ENCODE measurements around the gene TULP4. TPM values are rescaled to one million over a fixed set of nuclear protein-coding genes. Genes with fewer than 3 reads are reported as not detected.
"Not testable (repeated sequence)": the region's sequence is repeated elsewhere in the genome, so short reads cannot be mapped to it uniquely, and the experiment has no call there.

TULP4 gene
- total RNA-seq, 1 experiment from 2014 or later, result 105 TPM

DNA sequence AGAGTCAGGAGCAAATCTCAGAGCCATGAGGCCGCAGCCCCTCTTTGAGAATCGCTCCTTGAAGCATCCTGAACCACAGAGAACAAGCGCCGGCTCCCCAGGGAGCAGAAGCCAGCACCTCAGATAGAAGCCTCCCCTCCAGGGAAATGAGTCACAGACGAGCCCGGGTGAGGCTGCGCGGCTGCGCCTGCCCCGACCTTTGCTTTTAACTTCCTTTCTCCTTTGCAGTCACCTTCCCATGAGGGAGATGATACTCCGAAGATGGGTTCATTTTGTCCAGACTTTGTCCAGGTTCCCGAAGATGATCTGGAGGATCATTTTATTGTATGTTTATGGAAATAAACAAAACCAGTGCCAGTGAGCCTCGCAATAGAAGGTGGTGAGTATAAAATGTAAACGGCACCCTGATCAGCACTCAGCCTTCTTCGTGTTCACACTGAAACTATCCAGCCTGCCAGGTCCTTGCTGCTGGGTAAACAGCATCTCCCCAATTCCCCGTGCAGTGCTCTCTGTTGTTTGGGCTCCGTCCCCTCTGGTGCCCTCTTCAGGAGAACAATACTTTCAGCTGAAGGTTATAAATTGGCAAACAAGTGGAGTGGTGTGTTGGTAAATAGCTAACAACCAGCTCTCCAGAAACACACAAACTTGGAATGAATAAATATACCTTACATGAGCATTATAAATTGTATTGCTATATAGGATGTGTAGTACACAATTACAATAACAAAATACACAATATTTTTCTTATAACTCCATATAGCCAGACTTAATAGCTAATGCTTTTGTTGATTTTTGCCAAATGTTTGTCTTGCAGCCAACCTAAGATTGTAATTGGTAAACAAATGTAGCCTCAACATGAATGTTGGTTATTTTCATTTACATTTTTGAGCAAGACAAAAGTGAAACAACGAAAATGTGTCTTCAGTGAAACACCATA lies 206.2 kb downstream of the TULP4 start:
- H3K4me1 Mint-ChIP-seq (ENCODE audit: low read depth, unreplicated experiment), result peaks cover 9% of the 10 kb centered on the region
- H3K36me3 Mint-ChIP-seq (ENCODE audit: insufficient read depth, unreplicated experiment), result no peaks in the 10 kb centered on the region
- intact Hi-C loops (cut with micrococcal nuclease; ENCODE audit: unreplicated experiment), result loop anchor here (2.0 kb wide), 1 partner anchor 298 kb away; no protein-coding TSS in a partner anchor
- peak overlapping the region; percentile 69 for H3K4me3 Mint-ChIP-seq (ENCODE audit: low read depth, unreplicated experiment)
- CTCF ChIA-PET, result interaction anchor here (0.6 to 1.8 kb wide), 7 partner anchors 18 to 831 kb away, joined by 3 to 13 read pairs (median 5); no protein-coding TSS in a partner anchor
- H3K9me3 Mint-ChIP-seq (ENCODE audit: low read depth, unreplicated experiment), result no peaks in the 10 kb centered on the region
- peak overlapping the region; percentile 56 for H3K27ac Mint-ChIP-seq (ENCODE audit: unreplicated experiment)
- no peaks in the 10 kb centered on the region for H3K27me3 Mint-ChIP-seq (ENCODE audit: unreplicated experiment)
- TF ChIP-seq CTCF (IDR thresholded peaks at IDR 0.05; ENCODE audit: unreplicated experiment), result peak; percentile 45
- BruUV-seq (replicated peaks), result no TSS peak
- DNase-seq, result peak; percentile 63

DNA sequence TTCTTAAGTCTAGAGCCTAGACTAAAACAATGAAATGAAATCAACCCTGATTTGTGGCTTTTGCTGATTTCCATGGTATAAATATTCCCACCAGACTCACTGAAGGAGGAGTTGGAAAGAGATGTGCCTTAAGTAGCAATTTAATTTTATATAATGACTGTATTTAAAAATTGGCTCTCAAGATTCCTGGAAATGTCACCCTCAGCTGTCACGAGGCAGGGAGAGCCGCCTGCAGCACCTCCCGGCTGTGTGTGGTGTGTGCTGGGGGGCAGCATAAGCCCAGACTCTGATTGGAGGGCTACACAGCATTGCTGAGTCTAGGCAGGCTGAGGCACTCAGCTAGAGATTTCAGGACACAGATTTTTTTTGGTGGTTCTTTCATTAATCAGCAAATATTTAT lies 207.0 kb downstream of the TULP4 start:
- intact Hi-C loops (cut with micrococcal nuclease; ENCODE audit: unreplicated experiment), result loop anchor here (2.0 kb wide), 1 partner anchor 298 kb away; no protein-coding TSS in a partner anchor
- peaks cover 5% of the 10 kb centered on the region for H3K9me3 Mint-ChIP-seq (ENCODE audit: low read depth, unreplicated experiment)
- H3K4me3 Mint-ChIP-seq (ENCODE audit: low read depth, unreplicated experiment), result no peak overlapping the region
- CTCF ChIA-PET, result interaction anchor here (0.5 to 1.8 kb wide), 4 partner anchors 17 to 305 kb away, joined by 5 to 13 read pairs (median 8); no protein-coding TSS in a partner anchor
- H3K27me3 Mint-ChIP-seq (ENCODE audit: unreplicated experiment), result no peaks in the 10 kb centered on the region
- DNase-seq, result no peak
- peaks cover 9% of the 10 kb centered on the region for H3K4me1 Mint-ChIP-seq (ENCODE audit: low read depth, unreplicated experiment)
- no peaks in the 10 kb centered on the region for H3K36me3 Mint-ChIP-seq (ENCODE audit: insufficient read depth, unreplicated experiment)
- no peak for TF ChIP-seq CTCF (IDR thresholded peaks at IDR 0.05; ENCODE audit: unreplicated experiment)
- no peak overlapping the region for H3K27ac Mint-ChIP-seq (ENCODE audit: unreplicated experiment)
- no TSS peak for BruUV-seq (replicated peaks)

DNA sequence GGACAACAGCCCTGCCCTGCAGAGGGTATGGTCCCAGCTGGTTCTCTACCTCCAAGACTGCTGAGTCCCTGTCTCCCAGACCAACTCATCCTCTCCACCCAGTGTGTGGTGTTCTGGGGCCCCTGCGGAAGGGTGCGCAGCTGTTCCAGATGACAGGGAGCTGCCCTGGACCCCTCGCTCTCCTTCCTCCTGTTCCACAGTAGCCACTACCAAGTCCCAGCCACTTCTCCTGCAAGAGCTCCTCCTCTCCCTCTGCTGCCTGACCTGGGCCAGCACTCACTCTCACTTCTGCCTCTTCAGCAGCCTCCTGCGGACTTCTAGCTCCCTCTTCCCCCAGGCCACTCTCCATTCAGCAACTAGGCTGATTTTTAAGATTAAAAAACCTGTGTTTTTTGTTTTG lies 207.5 kb downstream of the TULP4 start:
- H3K27me3 Mint-ChIP-seq (ENCODE audit: unreplicated experiment), result no peaks in the 10 kb centered on the region
- intact Hi-C loops (cut with micrococcal nuclease; ENCODE audit: unreplicated experiment), result loop anchor here (2.0 kb wide), 1 partner anchor 299 kb away; no protein-coding TSS in a partner anchor
- BruUV-seq (replicated peaks), result no TSS peak
- no peak overlapping the region for H3K27ac Mint-ChIP-seq (ENCODE audit: unreplicated experiment)
- no peak overlapping the region for H3K4me3 Mint-ChIP-seq (ENCODE audit: low read depth, unreplicated experiment)
- CTCF ChIA-PET, result interaction anchor here (0.5 to 1.8 kb wide), 2 partner anchors 282 to 299 kb away, joined by 5 to 9 read pairs; no protein-coding TSS in a partner anchor
- no peaks in the 10 kb centered on the region for H3K36me3 Mint-ChIP-seq (ENCODE audit: insufficient read depth, unreplicated experiment)
- DNase-seq, result no peak
- H3K9me3 Mint-ChIP-seq (ENCODE audit: low read depth, unreplicated experiment), result peaks cover 5% of the 10 kb centered on the region
- peaks cover 9% of the 10 kb centered on the region for H3K4me1 Mint-ChIP-seq (ENCODE audit: low read depth, unreplicated experiment)
- no peak for TF ChIP-seq CTCF (IDR thresholded peaks at IDR 0.05; ENCODE audit: unreplicated experiment)

GRCh38 chr6:158520975-158521374 lies 208.7 kb downstream of the TULP4 start:
- H3K4me1 Mint-ChIP-seq (ENCODE audit: low read depth, unreplicated experiment); intact Hi-C loops (cut with micrococcal nuclease; ENCODE audit: unreplicated experiment): not testable (repeated sequence)

More at GRCh38 chr6:158520975-158521374, 208.7 kb downstream of the TULP4 start:
- BruUV-seq (replicated peaks); H3K4me3 Mint-ChIP-seq (ENCODE audit: low read depth, unreplicated experiment); H3K27me3 Mint-ChIP-seq (ENCODE audit: unreplicated experiment); CTCF ChIA-PET; H3K9me3 Mint-ChIP-seq (ENCODE audit: low read depth, unreplicated experiment); H3K27ac Mint-ChIP-seq (ENCODE audit: unreplicated experiment); DNase-seq; H3K36me3 Mint-ChIP-seq (ENCODE audit: insufficient read depth, unreplicated experiment): not testable (repeated sequence)
